Epithelial cell of prostate (primary cell): ENCODE results near the gene PARN.
"Not testable (repeated sequence)": the region's sequence is repeated elsewhere in the genome, so short reads cannot be mapped to it uniquely, and the experiment has no call there.

ENCODE experiments used
- DNase-seq: peaks from one replicate; pipeline ENCODE4 v3.0.0-alpha.2; 2011; ENCODE audit warnings: low read depth, low spot score
- H3K27ac ChIP-seq: fragments of 450-650 bp; 2 replicates; pipeline ENCODE4 v1.5.1; 2017; ENCODE audit warnings: mild to moderate bottlenecking

Gene PARN

GRCh38 chr16:14449334-14449733 lies 180.7 kb downstream of the PARN start:
- no peak for DNase-seq
- H3K27ac ChIP-seq: no peak overlapping the region

GRCh38 chr16:14448879-14449278 lies 181.2 kb downstream of the PARN start:
- no peak overlapping the region for H3K27ac ChIP-seq
- no peak for DNase-seq

GRCh38 chr16:14447783-14448182 lies 182.3 kb downstream of the PARN start:
- no peak overlapping the region for H3K27ac ChIP-seq
- no peak for DNase-seq

GRCh38 chr16:14446796-14447195 lies 183.3 kb downstream of the PARN start:
- DNase-seq: no peak
- no peak overlapping the region for H3K27ac ChIP-seq

- no peak overlapping the region for H3K27ac ChIP-seq
- DNase-seq: no peak
Measured at GRCh38 chr16:14445937-14446715, 183.9 kb downstream of the PARN start.

GRCh38 chr16:14444979-14445810 lies 184.9 kb downstream of the PARN start:
- no peak overlapping the region for H3K27ac ChIP-seq
- no peak for DNase-seq

GRCh38 chr16:14441533-14441932 lies 188.5 kb downstream of the PARN start:
- not testable (repeated sequence) for H3K27ac ChIP-seq, DNase-seq

GRCh38 chr16:14438256-14438655 lies 191.8 kb downstream of the PARN start:
- no peak overlapping the region for H3K27ac ChIP-seq
- DNase-seq: no peak

- no peak overlapping the region for H3K27ac ChIP-seq
- DNase-seq: no peak
Measured at GRCh38 chr16:14437426-14437825, 192.6 kb downstream of the PARN start.

GRCh38 chr16:14436401-14436955 lies 193.6 kb downstream of the PARN start:
- no peak for DNase-seq
- H3K27ac ChIP-seq: no peak overlapping the region

- H3K27ac ChIP-seq: no peak overlapping the region
- DNase-seq: no peak
Measured at GRCh38 chr16:14434860-14435259, 195.2 kb downstream of the PARN start.

GRCh38 chr16:14428971-14429637 lies 201.0 kb downstream of the PARN start:
- not testable (repeated sequence) for DNase-seq, H3K27ac ChIP-seq

- DNase-seq: no peak
- H3K27ac ChIP-seq: no peak overlapping the region
Measured at GRCh38 chr16:14428043-14428442, 202.0 kb downstream of the PARN start.

- DNase-seq: no peak
Measured at GRCh38 chr16:14427371-14427948, 202.6 kb downstream of the PARN start.

GRCh38 chr16:14424595-14424994 lies 205.5 kb downstream of the PARN start:
- no peak overlapping the region for H3K27ac ChIP-seq
- no peak for DNase-seq

More at GRCh38 chr16:14427371-14427948, 202.6 kb downstream of the PARN start:
- H3K27ac ChIP-seq: no peak overlapping the region

- H3K27ac ChIP-seq: no peak overlapping the region
- DNase-seq: no peak
Measured at GRCh38 chr16:14423344-14423743, 206.7 kb downstream of the PARN start.

GRCh38 chr16:14420721-14421488 lies 209.2 kb downstream of the PARN start:
- no peak for DNase-seq
- no peak overlapping the region for H3K27ac ChIP-seq

GRCh38 chr16:14420243-14420642 lies 209.8 kb downstream of the PARN start:
- H3K27ac ChIP-seq, DNase-seq: not testable (repeated sequence)

GRCh38 chr16:14419817-14420216 lies 210.2 kb downstream of the PARN start:
- DNase-seq: no peak
- H3K27ac ChIP-seq: no peak overlapping the region
